HG03159 (cell line): ENCODE results near the gene NR2E1.

ENCODE experiments used
- ATAC-seq: cut with Tn5 transposase; IDR thresholded peaks from one replicate; pipeline ENCODE4 v1.9.1; 2021; ENCODE audit warnings: mild to moderate bottlenecking, moderate library complexity; ENCODE audit not compliant: unreplicated experiment

The NR2E1 gene

GRCh38 chr6:108170332-108171290, 4.8 kb downstream of the NR2E1 start:
- ATAC-seq = no peak

- no peak for ATAC-seq
Measured at GRCh38 chr6:108171291-108171917, 5.6 kb downstream of the NR2E1 start.

DNA sequence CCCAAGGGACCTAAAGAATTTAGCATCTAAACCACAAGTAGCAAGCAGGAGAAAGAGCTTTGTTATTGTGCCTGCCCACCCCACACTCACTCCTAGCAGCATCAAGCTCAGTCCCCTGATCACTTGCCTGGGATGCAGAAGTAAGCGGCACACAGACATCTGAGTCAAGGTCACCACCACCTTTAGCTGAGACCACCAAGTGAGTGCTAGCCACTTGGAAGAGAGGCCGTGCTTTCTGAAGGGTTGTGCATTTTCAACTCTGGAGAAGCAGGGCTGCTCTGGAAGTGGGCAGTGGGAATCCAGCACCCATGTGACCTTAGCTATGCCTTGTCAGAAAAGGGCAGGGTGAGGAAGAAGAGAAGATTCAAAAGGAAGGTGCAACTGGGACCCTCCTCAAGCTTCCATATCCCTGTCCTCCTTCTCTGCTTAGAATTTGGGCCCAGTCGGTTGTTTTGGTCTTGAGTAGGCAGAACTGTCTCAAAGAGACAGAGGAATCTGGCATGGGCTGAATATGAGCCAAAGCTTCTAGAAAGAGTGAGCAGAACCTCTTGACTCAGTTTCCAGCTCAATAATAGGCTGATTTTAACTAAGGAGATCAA, 6.2 kb downstream of the NR2E1 start:
- no peak for ATAC-seq

- no peak for ATAC-seq
Measured at GRCh38 chr6:108174371-108175175, 8.8 kb downstream of the NR2E1 start.

- no peak for ATAC-seq
Measured at GRCh38 chr6:108175176-108175591, 9.4 kb downstream of the NR2E1 start.

- no peak for ATAC-seq
Measured at GRCh38 chr6:108175592-108176279, 9.9 kb downstream of the NR2E1 start.

DNA sequence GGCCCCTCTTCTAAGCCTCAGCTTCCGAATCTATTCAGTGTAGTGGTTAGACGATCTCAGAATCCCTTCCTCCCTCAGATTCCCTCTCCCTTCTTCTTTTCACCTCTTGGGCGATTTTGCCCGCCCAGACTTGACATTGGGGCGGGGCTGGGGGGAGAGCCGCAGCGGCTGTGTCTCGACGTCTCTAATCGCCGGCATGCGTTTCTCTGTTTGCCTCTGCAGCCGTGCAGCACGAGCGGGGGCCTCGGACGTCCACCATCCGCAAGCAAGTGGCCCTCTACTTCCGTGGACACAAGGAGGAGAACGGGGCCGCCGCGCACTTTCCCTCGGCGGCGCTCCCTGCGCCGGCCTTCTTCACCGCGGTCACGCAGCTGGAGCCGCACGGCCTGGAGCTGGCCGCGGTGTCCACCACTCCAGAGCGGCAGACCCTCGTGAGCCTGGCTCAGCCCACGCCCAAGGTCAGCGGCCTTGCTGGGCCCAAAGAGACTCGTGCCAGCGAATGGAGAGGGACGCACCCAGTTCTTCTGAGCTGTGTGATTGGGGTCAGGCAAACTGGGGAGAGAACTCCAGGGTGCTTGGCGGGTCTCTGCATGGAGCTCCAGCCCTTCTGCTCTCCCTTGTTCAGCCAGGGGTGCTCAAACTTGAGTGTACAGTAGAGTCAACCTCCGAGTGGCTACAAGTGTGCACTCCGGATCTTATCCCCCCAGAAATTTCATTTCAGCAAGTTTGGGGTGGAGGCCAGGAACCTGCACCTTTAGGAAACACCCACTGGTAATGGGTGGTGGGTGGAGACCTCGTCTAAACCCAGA, 10.7 kb downstream of the NR2E1 start:
- no peak for ATAC-seq

DNA sequence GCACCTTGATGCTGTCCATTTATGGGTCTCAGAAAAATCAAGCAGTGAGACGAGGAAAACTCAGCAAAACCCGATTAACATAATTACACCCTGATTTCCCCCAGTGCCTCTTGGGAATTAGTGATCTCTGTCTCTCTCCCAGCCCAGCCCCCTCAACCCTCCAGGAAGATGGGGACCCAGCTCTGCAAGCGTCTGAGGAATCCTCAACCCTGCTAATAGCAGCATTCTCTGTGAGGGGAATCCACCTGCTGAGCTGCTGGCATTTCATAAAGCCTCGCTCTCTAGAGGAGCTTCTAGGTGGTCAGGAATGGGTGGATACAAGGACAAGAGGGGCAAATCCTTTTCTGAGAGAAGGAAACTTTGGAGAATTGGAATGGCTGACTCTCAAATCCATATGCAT, 13.9 kb downstream of the NR2E1 start:
- no peak for ATAC-seq

GRCh38 chr6:108180266-108180665, 14.4 kb downstream of the NR2E1 start:
- ATAC-seq = no peak

DNA sequence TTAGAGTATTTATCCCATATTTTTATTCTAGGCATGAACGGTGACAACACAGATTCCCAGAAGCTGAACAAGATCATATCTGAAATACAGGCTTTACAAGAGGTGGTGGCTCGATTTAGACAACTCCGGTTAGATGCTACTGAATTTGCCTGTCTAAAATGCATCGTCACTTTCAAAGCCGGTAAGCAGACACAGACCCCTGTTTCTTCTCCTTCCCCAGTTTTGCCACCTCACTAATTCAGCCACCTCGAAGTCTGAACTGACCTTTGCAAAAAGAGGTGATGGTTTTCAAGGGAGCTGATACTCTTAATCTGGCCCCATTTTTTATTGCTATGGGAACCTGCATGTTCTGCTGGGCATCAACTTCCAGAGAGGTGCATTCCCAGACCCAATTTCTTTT, 15.0 kb downstream of the NR2E1 start:
- no peak for ATAC-seq

- ATAC-seq = no peak
Measured at GRCh38 chr6:108186226-108186625, 20.4 kb downstream of the NR2E1 start.

- no peak for ATAC-seq
Measured at GRCh38 chr6:108187519-108187918, 21.7 kb downstream of the NR2E1 start.

- no peak for ATAC-seq
Measured at GRCh38 chr6:108193131-108193530, 27.3 kb downstream of the NR2E1 start.

GRCh38 chr6:108193835-108194234, 28.0 kb downstream of the NR2E1 start:
- ATAC-seq = no peak

- ATAC-seq = no peak
Measured at GRCh38 chr6:108194503-108194902, 28.7 kb downstream of the NR2E1 start.

DNA sequence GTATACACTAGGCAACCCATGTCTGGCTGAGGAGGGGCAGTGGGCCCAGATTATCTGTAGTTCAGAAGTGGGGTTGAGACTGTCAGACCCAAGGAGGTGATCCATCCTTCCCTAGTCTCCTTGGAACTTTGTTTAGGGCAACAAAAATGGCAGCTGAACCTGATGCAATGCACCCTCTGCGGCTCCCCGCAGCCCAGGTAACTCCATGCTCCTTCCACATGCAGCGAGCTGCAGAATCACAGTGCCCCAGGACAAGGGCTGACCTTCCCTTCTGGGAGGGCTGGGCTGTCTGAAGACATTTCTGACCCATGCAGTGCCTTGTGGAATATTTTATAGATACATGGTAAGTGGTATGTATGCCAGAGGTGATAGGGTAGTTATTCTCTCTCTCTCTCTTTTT, 29.4 kb downstream of the NR2E1 start:
- ATAC-seq = no peak

GRCh38 chr6:108198761-108199498, 33.1 kb downstream of the NR2E1 start:
- no peak for ATAC-seq

GRCh38 chr6:108200186-108200585, 34.4 kb downstream of the NR2E1 start:
- no peak for ATAC-seq

DNA sequence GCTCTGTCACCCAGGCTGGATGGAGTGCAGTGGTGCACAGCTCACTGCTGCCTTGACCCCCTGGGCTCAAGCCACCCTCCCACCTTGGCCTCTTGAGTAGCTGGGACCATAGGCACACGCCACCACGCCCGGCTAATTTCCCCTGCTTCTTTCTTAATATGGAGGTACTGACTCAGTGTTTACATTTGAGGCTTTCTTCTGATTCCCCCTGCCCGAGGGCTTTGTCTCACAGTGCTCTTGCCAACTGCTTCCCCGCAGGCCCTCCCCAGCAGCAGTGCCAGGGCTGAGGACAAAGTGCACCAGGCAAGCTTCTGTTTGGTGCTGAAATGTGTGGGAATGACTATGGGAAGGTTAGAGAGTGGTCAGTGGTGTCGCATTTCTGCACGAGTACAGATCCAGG, 34.8 kb downstream of the NR2E1 start:
- ATAC-seq = no peak
